SK-N-SH (cell line): ENCODE results near the gene IL21R. TPM values are rescaled to one million over a fixed set of nuclear protein-coding genes. Genes with fewer than 3 reads are reported as not detected.

Experiments
- CTCF ChIA-PET: fragments of 300-600, 350-600 bp; formaldehyde crosslinking; extraction: SDS; loops from one replicate; lab custom pipeline; 2021; lab: Yijun Ruan, JAX
- POLR2A ChIA-PET: fragments of 350-600 bp; sonication (Branson Sonifier 250); formaldehyde crosslinking; extraction: SDS; loops from one replicate; lab custom pipeline; 2020; ENCODE audit warnings: antibody characterized with exemption, inconsistent platforms; lab: Yijun Ruan, JAX
- DNase-seq: peaks from one replicate; pipeline ENCODE4 v3.0.0; 2012
- H2AFZ ChIP-seq: fragments of 200-600 bp; sonication (generic); 2 replicates; pipeline ENCODE4 v1.8.1; 2016; ENCODE audit warnings: antibody characterized with exemption, mild to moderate bottlenecking, low read depth
- H3F3A ChIP-seq: fragments of 200-600 bp; sonication (generic); replicated peaks from 2 replicates; pipeline ENCODE3; 2016; ENCODE audit warnings: antibody characterized with exemption, mild to moderate bottlenecking; ENCODE audit not compliant: insufficient read depth
- H3K27ac ChIP-seq, 2 experiments: fragments of 200-500 bp in 1 of 2; fragments of 200-600 bp in 1 of 2; sonication (Bioruptor generic) in 1 of 2; sonication (generic), shearing (Covaris generic) in 1 of 2; 2 replicates each; pipeline versions ENCODE4 v1.5.1 to v1.6.1; 2014 to 2016; ENCODE audit warnings: low read depth in 2 of 2, inconsistent platforms in 1 of 2, low read length in 1 of 2, mild to moderate bottlenecking in 1 of 2, mixed read lengths in 1 of 2
- H3K27me3 ChIP-seq: fragments of 200-600 bp; sonication (generic), shearing (Covaris generic); 2 replicates; pipeline ENCODE4 v1.6.1; 2016; ENCODE audit warnings: mixed run types; ENCODE audit not compliant: insufficient read depth
- H3K36me3 ChIP-seq, 2 experiments: fragments of 200-500 bp in 1 of 2; fragments of 200-600 bp in 1 of 2; sonication (Bioruptor generic) in 1 of 2; sonication (generic) in 1 of 2; replicated peaks in 1 of 2; 2 replicates each; pipeline versions ENCODE3 to v1.5.1; 2014 to 2016; ENCODE audit warnings: low read length in 1 of 2, mild to moderate bottlenecking in 1 of 2; ENCODE audit not compliant: insufficient read depth in 2 of 2, control insufficient read depth in 1 of 2
- H3K4me1 ChIP-seq, 2 experiments: fragments of 200-500 bp in 1 of 2; fragments of 200-600 bp in 1 of 2; sonication (Bioruptor generic) in 1 of 2; sonication (generic), shearing (Covaris generic) in 1 of 2; 2 replicates each; pipeline versions ENCODE4 v1.5.1 to v1.6.1; 2014 to 2016; ENCODE audit warnings: low read depth in 1 of 2, low read length in 1 of 2, mixed run types in 1 of 2; ENCODE audit not compliant: insufficient read depth in 2 of 2, control insufficient read depth in 1 of 2
- H3K4me2 ChIP-seq: fragments of 200-600 bp; sonication (generic), shearing (Covaris generic); 2 replicates; pipeline ENCODE4 v1.6.1; 2017; ENCODE audit warnings: mixed run types
- H3K4me3 ChIP-seq, 2 experiments: fragments of 200-500 bp in 1 of 2; fragments of 200-600 bp in 1 of 2; sonication (Bioruptor generic) in 1 of 2; sonication (generic), shearing (Covaris generic) in 1 of 2; 2 replicates each; pipeline versions ENCODE4 v1.5.1 to v1.8.1; 2014 to 2016; ENCODE audit warnings: low read depth in 2 of 2, inconsistent platforms in 1 of 2, low read length in 1 of 2, mild to moderate bottlenecking in 1 of 2, mixed read lengths in 1 of 2, moderate library complexity in 1 of 2
- H3K79me2 ChIP-seq: fragments of 200-600 bp; sonication (generic); 2 replicates; pipeline ENCODE4 v1.8.1; 2017; ENCODE audit warnings: mild to moderate bottlenecking; ENCODE audit not compliant: insufficient read depth
- H3K9ac ChIP-seq: fragments of 200-600 bp; sonication (generic); 2 replicates; pipeline ENCODE4 v1.6.1; 2017; ENCODE audit warnings: mixed run types
- H3K9me2 ChIP-seq: fragments of 200-600 bp; sonication (generic); 2 replicates; pipeline ENCODE4 v1.6.1; 2017; ENCODE audit warnings: mixed run types
- H3K9me3 ChIP-seq: fragments of 200-600 bp; sonication (generic); 2 replicates; pipeline ENCODE4 v1.6.1; 2017; ENCODE audit warnings: mixed run types, mild to moderate bottlenecking, moderate library complexity
- H4K20me1 ChIP-seq: fragments of 200-600 bp; sonication (generic); 2 replicates; pipeline ENCODE4 v1.6.1; 2017; ENCODE audit warnings: mild to moderate bottlenecking, mixed run types; ENCODE audit not compliant: insufficient read depth
- EP300 ChIP-seq, 2 experiments: IDR thresholded peaks; 2 replicates each; pipeline versions ENCODE4 v1.4.0 to v1.6.1; 2012; ENCODE audit warnings: borderline replicate concordance in 1 of 2, low read depth in 1 of 2, low read length in 1 of 2
- EZH2phosphoT487 ChIP-seq: fragments of 200-600 bp; sonication (generic); IDR thresholded peaks from 2 replicates; pipeline ENCODE4 v1.6.1; 2017; ENCODE audit warnings: low read depth, mixed run types, mild to moderate bottlenecking, antibody characterized with exemption, moderate library complexity, borderline replicate concordance
- FOSL2 ChIP-seq: IDR thresholded peaks from 2 replicates; pipeline ENCODE4 v1.4.0; 2012; ENCODE audit warnings: low read depth, mild to moderate bottlenecking, moderate library complexity, borderline replicate concordance
- FOXJ3 ChIP-seq: sonication (generic); formaldehyde crosslinking; IDR thresholded peaks from 2 replicates; pipeline ENCODE4 v1.5.1; 2020; ENCODE audit warnings: mild to moderate bottlenecking, missing genetic modification reagents
- IRF3 ChIP-seq: fragments of 150-350 bp; IDR thresholded peaks from 2 replicates; pipeline ENCODE4 v1.6.1; 2016; ENCODE audit warnings: mild to moderate bottlenecking, low read depth, low read length
- JUND ChIP-seq: IDR thresholded peaks from 2 replicates; pipeline ENCODE4 v1.4.0; 2012
- MEF2A ChIP-seq: IDR thresholded peaks from 2 replicates; pipeline ENCODE4 v1.4.0; 2012; ENCODE audit warnings: low read depth, borderline replicate concordance
- MXI1 ChIP-seq: IDR thresholded peaks from 2 replicates; pipeline ENCODE4 v1.6.1; 2012; ENCODE audit warnings: mild to moderate bottlenecking, low read depth, low read length, improper control_type of control experiment
- NFIC ChIP-seq: IDR thresholded peaks from 2 replicates; pipeline ENCODE4 v1.4.0; 2012; ENCODE audit warnings: borderline replicate concordance
- NRF1 ChIP-seq: IDR thresholded peaks from 2 replicates; pipeline ENCODE4 v1.6.1; 2012; ENCODE audit warnings: low read depth, mild to moderate bottlenecking, low read length
- POLR2AphosphoS5 ChIP-seq: IDR thresholded peaks from 2 replicates; pipeline ENCODE4 v1.6.1; 2012; ENCODE audit warnings: low read depth, low read length
- RXRA ChIP-seq: IDR thresholded peaks from 2 replicates; pipeline ENCODE4 v1.4.0; 2012; ENCODE audit warnings: low read depth, mild to moderate bottlenecking, borderline replicate concordance
- TAF1 ChIP-seq: IDR thresholded peaks from 2 replicates; pipeline ENCODE4 v1.6.1; 2012; ENCODE audit warnings: low read depth, mild to moderate bottlenecking, low read length, moderate library complexity, borderline replicate concordance
- USF1 ChIP-seq: IDR thresholded peaks from 2 replicates; pipeline ENCODE4 v1.4.0; 2012; ENCODE audit warnings: low read depth, borderline replicate concordance
- YY1 ChIP-seq: IDR thresholded peaks from 2 replicates; pipeline ENCODE4 v1.4.0; 2012; ENCODE audit warnings: low read depth, mild to moderate bottlenecking
- ZBTB33 ChIP-seq: IDR thresholded peaks from 2 replicates; pipeline ENCODE4 v1.4.0; 2012; ENCODE audit warnings: low read depth, borderline replicate concordance
- WGBS: methylation state at CpG from one replicate; pipeline ENCODE4 v1.1.6; 2017; ENCODE audit warnings: low lambda C conversion rate; 5-methylcytosine and 5-hydroxymethylcytosine counted together
- polyA plus RNA-seq, 3 experiments: library from polyadenylated mRNA; depleted of rRNA; stranded (reverse); fragments of >200 nt; gene quantifications; 2 replicates each; pipeline ENCODE4 v1.2.3, GENCODE V29; 2012

IL21R gene
- polyA plus RNA-seq, 1 of the 3 experiments (the other 2 are of a cell fraction) = 0.13 TPM

- POLR2A ChIA-PET = no interaction called here
- no peak for TF ChIP-seq EP300 (IDR thresholded peaks at IDR 0.05; ENCODE audit: borderline replicate concordance in 1 of 2, low read depth in 1 of 2, low read length in 1 of 2)
- TF ChIP-seq NFIC = no peak
- no peak for TF ChIP-seq MXI1
- no peak for TF ChIP-seq ZBTB33
- no peak for TF ChIP-seq MEF2A
- TF ChIP-seq YY1 = no peak
- no peak for TF ChIP-seq FOSL2
- no peak for TF ChIP-seq TAF1
- TF ChIP-seq IRF3 = no peak
- TF ChIP-seq, all 33 proteins: peak for 0
- Histone ChIP-seq H2AFZ (no peak overlapping the region), H3K27me3 (no peaks in the 10 kb centered on the region), H3K4me1 (peaks cover 0 to 18% of the 10 kb centered on the region in 2 experiments; a peak in 2 of 4 replicates), H3K4me2 (peak overlapping the region; percentile 67; the same call in 1 of the 2 replicates), H4K20me1 (no peaks in the 10 kb centered on the region), H3K9me3 (no peaks in the 10 kb centered on the region), H3F3A (peaks cover 14% of the 10 kb centered on the region), H3K9ac (peak overlapping the region; percentile 26; the same call in 1 of the 2 replicates), H3K36me3 (no peaks in the 10 kb centered on the region), H3K9me2 (no peaks in the 10 kb centered on the region), H3K27ac (no peak overlapping the region), H3K4me3 (no peak overlapping the region), H3K79me2 (no peaks in the 10 kb centered on the region)
- 60% methylated on average over 8 of the region's 8 CpGs for WGBS
- DNase-seq = no peak
- CTCF ChIA-PET = no interaction called here
These were observed 592 bp downstream of the IL21R start for GRCh38 chr16:27402569-27402963.

GRCh38 chr16:27402964-27403600 lies 1.1 kb downstream of the IL21R start:
- CTCF ChIA-PET = no interaction called here
- peaks cover 16% of the 10 kb centered on the region for H3F3A ChIP-seq
- peaks cover 0 to 18% of the 10 kb centered on the region in 2 experiments; a peak in 2 of 4 replicates for H3K4me1 ChIP-seq
- H3K27ac ChIP-seq = no peak overlapping the region
- no peak overlapping the region for H3K4me3 ChIP-seq
- H3K27me3 ChIP-seq = no peaks in the 10 kb centered on the region
- POLR2A ChIA-PET = no interaction called here
- H3K9me3 ChIP-seq = no peaks in the 10 kb centered on the region
- no peak overlapping the region for H3K4me2 ChIP-seq
- H4K20me1 ChIP-seq = no peaks in the 10 kb centered on the region
- H3K9ac ChIP-seq = no peak overlapping the region
- H3K9me2 ChIP-seq = no peaks in the 10 kb centered on the region
- H3K79me2 ChIP-seq = no peaks in the 10 kb centered on the region
- WGBS = 51% methylated on average over 20 of the region's 20 CpGs
- TF ChIP-seq ZBTB33 (no peak), RXRA (no peak), JUND (no peak), FOXJ3 (CRISPR knock-in tag) (no peak), NRF1 (no peak), EZH2phosphoT487 (no peak), USF1 (no peak), POLR2AphosphoS5 (no peak), MEF2A (no peak)
- H2AFZ ChIP-seq = no peak overlapping the region
- H3K36me3 ChIP-seq = no peaks in the 10 kb centered on the region
- no peak for DNase-seq
